GM12873 (cell line): Measurements from ENCODE around the gene INPP5D.

ENCODE experiments used
- CTCF ChIP-seq: IDR thresholded peaks from 2 replicates; pipeline ENCODE4 v1.5.1; 2012; ENCODE audit warnings: low read depth, mild to moderate bottlenecking, moderate library complexity, low read length, control low read depth; ENCODE audit not compliant: insufficient read depth; ENCODE audit errors: missing control alignments

Gene INPP5D

GRCh38 chr2:233119806-233120205 lies 59.7 kb downstream of the INPP5D start:
- TF ChIP-seq CTCF = no peak

- TF ChIP-seq CTCF = no peak
Measured at GRCh38 chr2:233120459-233120858, 60.3 kb downstream of the INPP5D start.

GRCh38 chr2:233121856-233122255 lies 61.7 kb downstream of the INPP5D start:
- no peak for TF ChIP-seq CTCF

GRCh38 chr2:233122541-233122940 lies 62.4 kb downstream of the INPP5D start:
- no peak for TF ChIP-seq CTCF

- no peak for TF ChIP-seq CTCF
Measured at GRCh38 chr2:233124421-233125080, 64.4 kb downstream of the INPP5D start.

GRCh38 chr2:233125455-233126065 lies 65.4 kb downstream of the INPP5D start:
- TF ChIP-seq CTCF = no peak

GRCh38 chr2:233129351-233129978 lies 69.3 kb downstream of the INPP5D start:
- no peak for TF ChIP-seq CTCF
